ENCODE results near the gene TRAPPC6A. TPM values are rescaled to one million over a fixed set of nuclear protein-coding genes. Genes with fewer than 3 reads are reported as not detected.

TRAPPC6A gene
- total and polyA plus RNA-seq, 2 of the 13 experiments (the other 11 are each of a cell fraction or from before 2014, with no cell fraction given), result 6.5 to 21.0 TPM

GRCh38 chr19:45153339-45154063, 24.5 kb downstream of the TRAPPC6A start (continued):
- TF ChIP-seq BATF2 (CRISPR knock-in tag; IDR thresholded peaks at IDR 0.05), result 0 out of 2 replicates have a peak, but pooled peaks have one; percentile 40
- TF ChIP-seq RARA (CRISPR knock-in tag; IDR thresholded peaks at IDR 0.05), result no peak
- no peak for TF ChIP-seq MEIS1 (CRISPR knock-in tag; IDR thresholded peaks at IDR 0.05; ENCODE audit: borderline replicate concordance)
- no peak for TF ChIP-seq RFXANK (CRISPR knock-in tag; IDR thresholded peaks at IDR 0.05)
- no peak for TF ChIP-seq ZSCAN12 (CRISPR knock-in tag; IDR thresholded peaks at IDR 0.05)
- TF ChIP-seq ZNF501 (CRISPR knock-in tag; IDR thresholded peaks at IDR 0.05), result peak; percentile 19; the same call in 1 of the 2 replicates
- no peak for TF ChIP-seq ZHX2 (IDR thresholded peaks at IDR 0.05; ENCODE audit: low read depth)
- TF ChIP-seq ZHX2 (CRISPR knock-in tag; IDR thresholded peaks at IDR 0.05; ENCODE audit: borderline replicate concordance), result no peak
- TF ChIP-seq IKZF5 (CRISPR knock-in tag; IDR thresholded peaks at IDR 0.05), result 0 out of 2 replicates have a peak, but pooled peaks have one; percentile 7
- no peak for TF ChIP-seq ZSCAN5A (CRISPR knock-in tag; IDR thresholded peaks at IDR 0.05; ENCODE audit: borderline replicate concordance)
- TF ChIP-seq ZNF251 (CRISPR knock-in tag; IDR thresholded peaks at IDR 0.05), result no peak
- peak; percentile 54 for TF ChIP-seq AGO2 (optimal IDR thresholded peaks at IDR 0.05; ENCODE audit: low read depth, low read length)
- TF ChIP-seq HOXA3 (CRISPR knock-in tag; IDR thresholded peaks at IDR 0.05), result peak; percentile 48
- no peak for TF ChIP-seq ZNF775 (CRISPR knock-in tag; IDR thresholded peaks at IDR 0.05; ENCODE audit: borderline replicate concordance)
- peak; percentile 43; the same call in 1 of the 2 replicates for TF ChIP-seq MYC (CRISPR knock-in tag; IDR thresholded peaks at IDR 0.05; ENCODE audit: borderline replicate concordance)
- TF ChIP-seq MIER3 (CRISPR knock-in tag; IDR thresholded peaks at IDR 0.05; ENCODE audit: borderline replicate concordance), result no peak
- 0 out of 2 replicates have a peak, but pooled peaks have one; percentile 34 for TF ChIP-seq MAX (IDR thresholded peaks at IDR 0.05)
- TF ChIP-seq ZNF607 (CRISPR knock-in tag; IDR thresholded peaks at IDR 0.05; ENCODE audit: borderline replicate concordance), result no peak
- TF ChIP-seq ZNF550 (CRISPR knock-in tag; IDR thresholded peaks at IDR 0.05; ENCODE audit: borderline replicate concordance), result no peak
- peak; percentile 76 for TF ChIP-seq BHLHE40 (IDR thresholded peaks at IDR 0.05; ENCODE audit: low read length)
- TF ChIP-seq MAF1 (CRISPR knock-in tag; IDR thresholded peaks at IDR 0.05; ENCODE audit: borderline replicate concordance), result no peak

All from HepG2 (cell line).